Testis (tissue), 2 donors: Measurements from ENCODE around the gene CYP2F1.
"Not testable (repeated sequence)": the region's sequence is repeated elsewhere in the genome, so short reads cannot be mapped to it uniquely, and the experiment has no call there.

Experiments
- CTCF ChIP-seq, 3 experiments: fragments of 450-650 bp in 2 of 3; fragments of 200-600 bp in 1 of 3; sonication (generic) in 1 of 3; IDR thresholded peaks; one replicate each; pipeline ENCODE4 v1.5.1; 2016 to 2019; ENCODE audit warnings: antibody characterized with exemption in 3 of 3, mild to moderate bottlenecking in 2 of 3, moderate library complexity in 1 of 3
- POLR2A ChIP-seq: fragments of 450-650 bp; IDR thresholded peaks from one replicate; pipeline ENCODE4 v1.6.1; 2017; ENCODE audit warnings: antibody characterized with exemption, mild to moderate bottlenecking, moderate library complexity

DNA sequence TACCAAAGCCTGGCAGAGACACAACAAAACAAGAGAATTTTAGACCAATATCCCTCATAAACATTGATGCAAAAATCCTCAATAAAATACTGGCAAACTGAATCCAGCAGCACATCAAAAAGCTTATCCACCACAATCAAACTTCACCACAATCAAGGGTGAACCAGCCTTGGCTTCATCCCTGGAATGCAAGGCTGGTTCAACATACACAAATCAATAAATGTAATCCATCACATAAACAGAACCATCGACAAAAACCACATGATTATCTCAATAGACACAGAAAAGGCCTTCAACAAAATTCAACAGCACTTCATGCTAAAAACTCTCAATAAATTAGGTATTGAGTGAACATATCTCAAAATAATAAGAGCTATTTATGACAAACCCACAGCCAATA is 12.0 kb upstream of the CYP2F1 start:
- TF ChIP-seq CTCF (IDR thresholded peaks at IDR 0.05); POLR2A: not testable (repeated sequence)
